Mucosa of gallbladder (tissue), 1 donor: Measurements from ENCODE around the gene NRDE2. TPM values are rescaled to one million over a fixed set of nuclear protein-coding genes. Genes with fewer than 3 reads are reported as not detected.
A peak's percentile ranks its signal among the peaks of the same experiment; 100 is the strongest.
"Not testable (repeated sequence)": the region's sequence is repeated elsewhere in the genome, so short reads cannot be mapped to it uniquely, and the experiment has no call there.

Source experiments
- DNase-seq: peaks from one replicate; pipeline ENCODE4 v3.0.0-alpha.2; 2020; ENCODE audit warnings: low spot score
- total RNA-seq: library from RNA; stranded (reverse); gene quantifications from one replicate; pipeline ENCODE4 v1.2.1, GENCODE V29; 2021
- donor health status: DM: no; HTN: no; CAD: no.

Gene NRDE2
- total RNA-seq, 1 donor from 2014 or later: 32.5 TPM

DNA sequence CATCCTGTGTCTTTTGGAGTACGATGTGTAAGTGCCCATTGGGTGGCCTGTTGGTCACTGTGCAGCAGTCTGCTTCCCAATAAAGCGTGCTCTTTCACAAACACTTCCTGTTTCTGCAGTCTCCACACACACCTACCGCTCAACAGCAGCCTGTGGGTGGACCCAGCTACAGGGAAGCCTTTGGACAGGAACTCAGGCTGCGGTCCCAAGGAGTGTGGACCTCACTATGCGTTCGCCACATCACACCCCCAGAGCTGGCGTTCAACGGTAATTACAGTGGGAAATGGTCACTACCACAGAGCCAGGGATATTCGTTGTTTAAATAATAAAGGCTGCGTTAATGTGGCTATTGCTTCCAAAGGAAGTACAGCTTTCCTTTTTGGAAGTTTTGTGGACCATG, 59.2 kb downstream of the NRDE2 start:
- DNase-seq: no peak

DNA sequence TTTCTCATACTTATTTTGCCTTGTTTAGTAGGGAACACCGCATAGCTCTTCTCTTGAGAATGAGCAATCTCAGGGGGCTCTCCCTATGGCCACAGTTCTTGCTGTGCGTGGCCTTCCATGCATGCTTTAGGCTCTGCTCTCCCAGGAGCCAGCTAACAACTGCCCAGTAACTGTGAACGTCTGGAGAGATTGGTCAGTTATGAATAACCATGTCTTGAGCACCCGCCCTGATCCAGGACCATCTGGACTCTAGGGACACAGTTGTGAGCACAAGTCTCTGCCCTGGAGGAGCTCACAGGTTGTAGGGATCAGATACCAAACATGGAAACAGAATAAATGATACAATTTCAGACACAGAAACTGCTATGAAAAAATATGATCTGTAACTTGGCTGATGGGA, 63.3 kb downstream of the NRDE2 start:
- DNase-seq: no peak

GRCh38 chr14:90266441-90267154, 65.1 kb downstream of the NRDE2 start:
- no peak for DNase-seq

DNA sequence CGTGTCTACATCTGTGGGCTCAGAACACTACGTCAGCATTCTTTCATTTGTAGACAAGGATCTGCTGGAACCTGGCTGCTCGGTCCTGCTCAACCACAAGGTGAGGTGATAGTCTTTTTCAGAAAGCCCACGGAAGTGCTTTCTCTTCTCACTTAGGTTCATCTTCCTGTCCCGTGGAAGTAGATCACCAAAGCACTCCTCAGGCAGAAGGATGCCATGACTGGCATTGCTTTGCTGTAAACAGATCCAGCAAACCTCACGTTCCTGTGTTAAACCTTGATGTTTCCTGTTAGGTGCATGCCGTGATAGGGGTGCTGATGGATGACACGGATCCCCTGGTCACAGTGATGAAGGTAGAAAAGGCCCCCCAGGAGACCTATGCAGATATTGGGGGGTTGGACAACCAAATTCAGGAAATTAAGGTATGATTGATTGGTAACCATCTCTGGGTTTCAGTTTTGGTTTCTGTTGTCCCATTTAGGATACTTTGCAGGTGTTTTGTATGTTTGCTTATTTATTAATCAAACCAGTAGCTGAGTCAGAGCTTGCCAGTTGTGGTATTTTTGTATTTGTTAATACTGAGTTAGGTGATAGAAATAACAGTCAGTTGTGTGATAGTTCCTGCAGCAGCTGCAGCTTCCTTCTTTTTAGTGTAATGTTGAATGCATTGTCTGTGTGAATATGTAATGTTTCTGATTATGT, 67.8 kb downstream of the NRDE2 start:
- no peak for DNase-seq

DNA sequence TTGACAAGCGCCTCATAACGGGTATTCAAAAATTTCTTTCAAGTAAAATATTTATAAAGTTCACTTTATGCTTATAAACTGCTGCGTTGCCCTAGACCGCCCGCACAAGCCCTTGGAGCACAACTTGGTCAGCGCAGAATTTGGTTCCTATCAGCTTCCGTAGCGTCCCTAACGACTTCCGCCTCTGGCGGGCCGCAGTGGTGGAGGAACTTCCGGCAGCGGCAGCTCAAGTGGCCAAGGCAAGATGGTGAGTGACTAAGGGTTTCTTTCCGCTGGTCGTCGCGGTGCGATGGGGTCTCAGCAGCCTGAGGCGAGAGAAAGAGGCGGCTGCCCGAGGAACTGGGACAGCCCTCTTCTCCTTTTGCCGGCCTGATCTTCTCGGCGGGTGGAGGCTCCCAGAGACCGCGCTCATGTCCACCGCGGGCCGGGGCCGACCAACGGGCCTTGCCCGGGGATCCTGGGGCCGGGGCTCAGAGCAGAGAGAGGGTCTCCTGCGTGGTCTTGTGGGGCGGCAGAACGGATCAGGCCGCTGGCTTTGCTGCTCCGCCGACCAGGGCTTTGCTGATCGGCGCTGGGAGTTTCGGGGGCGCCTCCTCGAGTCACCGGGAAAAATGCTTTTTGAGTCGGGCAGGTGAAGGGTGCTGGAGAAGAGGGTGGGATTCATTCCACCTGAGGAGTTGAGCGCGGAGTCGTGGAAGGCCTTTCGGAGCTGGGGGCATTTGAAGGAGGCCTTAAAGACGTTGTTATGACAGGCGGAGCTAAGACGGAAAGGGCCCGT, 75.2 kb downstream of the NRDE2 start, which contains the start of gene PSMC1:
Gene PSMC1 (plus strand): TSS at position 200 of the 778 bp plus-strand sequence. CDS start 45 bp downstream, at position 245.
- peak; percentile 93 for DNase-seq

GRCh38 chr14:90255871-90256270, 75.9 kb downstream of the NRDE2 start:
- no peak for DNase-seq

GRCh38 chr14:90253826-90254225, 77.9 kb downstream of the NRDE2 start:
- DNase-seq: no peak

DNA sequence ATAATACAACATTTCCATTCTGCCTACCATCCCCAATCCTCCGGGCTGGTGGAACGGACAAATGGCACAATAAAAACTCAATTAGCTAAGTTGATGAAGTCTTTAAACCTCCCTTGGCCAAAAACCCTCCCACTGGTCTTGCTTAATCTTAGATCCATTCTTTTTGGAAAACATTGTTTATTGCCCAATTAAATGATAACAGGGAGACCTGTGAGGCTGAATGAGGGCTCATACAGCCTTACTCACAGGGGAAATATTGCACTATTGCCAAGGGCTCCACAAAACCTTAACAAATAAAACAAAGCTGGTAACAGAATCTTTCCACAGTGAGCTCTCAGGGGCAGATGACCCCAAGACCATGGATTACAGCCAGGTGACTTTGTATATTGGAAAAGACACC, 83.1 kb downstream of the NRDE2 start:
- DNase-seq: no peak

GRCh38 chr14:90247441-90247840, 84.3 kb downstream of the NRDE2 start:
- DNase-seq: not testable (repeated sequence)

DNA sequence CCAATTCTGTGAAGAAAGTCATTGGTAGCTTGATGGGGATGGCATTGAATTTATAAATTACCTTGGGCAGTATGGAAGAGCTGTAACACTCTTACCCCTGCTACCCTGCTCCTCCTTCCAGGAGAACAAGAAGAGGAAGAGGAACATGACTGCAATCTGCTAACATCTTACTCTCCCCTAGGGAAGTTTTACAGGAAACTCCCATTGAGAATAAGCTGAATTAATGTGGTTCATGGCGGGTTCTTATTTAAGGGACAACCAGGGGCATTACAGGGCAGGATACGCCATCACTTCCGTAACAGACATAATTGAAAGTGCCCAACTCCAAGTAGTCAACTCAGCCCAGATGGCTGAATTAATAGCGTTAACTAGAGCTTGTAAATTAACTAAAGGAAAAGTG, 84.8 kb downstream of the NRDE2 start:
- no peak for DNase-seq

- DNase-seq: no peak
Observed at GRCh38 chr14:90242444-90242843, 89.3 kb downstream of the NRDE2 start.

DNA sequence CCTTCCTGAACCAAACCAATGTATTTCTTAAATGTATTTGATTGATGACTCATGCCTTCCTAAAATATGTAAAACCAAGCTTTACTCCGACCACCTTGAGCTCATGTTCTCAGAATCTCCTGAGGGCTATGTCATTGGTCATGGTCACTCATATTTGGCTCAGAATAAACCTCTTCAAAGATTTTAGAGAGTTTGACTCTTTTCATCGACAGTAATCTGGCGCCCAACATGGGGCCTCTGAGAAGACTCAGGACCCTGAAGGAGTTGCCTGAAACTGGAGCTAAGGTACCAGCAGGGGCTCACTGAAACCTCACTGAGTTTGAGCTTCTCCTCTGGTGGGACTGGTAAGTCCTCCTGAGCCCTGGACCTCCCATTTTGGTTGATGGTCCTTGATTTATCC, 92.6 kb downstream of the NRDE2 start:
- DNase-seq: no peak

GRCh38 chr14:90235179-90235976, 96.4 kb downstream of the NRDE2 start:
- peak; percentile 59 for DNase-seq

- DNase-seq: not testable (repeated sequence)
Observed at GRCh38 chr14:90229942-90230341, 101.8 kb downstream of the NRDE2 start.

DNA sequence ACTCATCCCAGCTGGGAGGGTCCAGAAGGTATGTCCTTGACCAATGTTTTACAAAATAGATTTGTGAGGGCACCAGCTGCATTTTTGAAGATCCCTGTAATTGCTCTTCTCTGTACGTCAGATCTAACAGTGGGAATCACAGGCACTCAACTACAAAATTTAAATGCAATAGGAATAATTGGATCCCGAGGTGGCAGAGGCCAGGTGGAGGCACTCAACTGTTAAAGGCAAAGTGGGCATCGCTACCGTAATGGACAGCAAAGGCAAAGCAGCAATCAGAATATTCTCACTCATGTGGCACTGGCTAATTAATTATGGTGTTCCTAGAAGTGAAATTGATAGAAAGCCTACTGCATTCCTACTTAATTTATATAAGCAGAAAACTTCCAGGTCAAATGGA, 103.3 kb downstream of the NRDE2 start:
- DNase-seq: no peak

Other genes with a start within 250 kb of the NRDE2 start
- 67.8 TPM for gene PSMC1, start 75.4 kb downstream of the NRDE2 start, total RNA-seq
- 713 TPM for gene CALM1, start 65.1 kb upstream of the NRDE2 start, total RNA-seq